AG04450 (cell line): ENCODE results near the gene ARMC8. TPM values are rescaled to one million over a fixed set of nuclear protein-coding genes. Genes with fewer than 3 reads are reported as not detected.

Experiments used
- CTCF ChIA-PET: fragments of 300-600, 350-600 bp; formaldehyde crosslinking; extraction: SDS; loops from one replicate; lab custom pipeline; 2022; ENCODE audit warnings: antibody characterized with exemption, inconsistent platforms; lab: Charles Lee
- POLR2A ChIA-PET: fragments of 350-600 bp; formaldehyde crosslinking; extraction: SDS; loops from one replicate; lab custom pipeline; 2021; ENCODE audit warnings: antibody characterized with exemption, inconsistent platforms; lab: Yijun Ruan, JAX
- DNase-seq: peaks from one replicate; pipeline ENCODE4 v3.0.0-alpha.2; 2011; ENCODE audit warnings: low read depth, low spot score
- H3K27ac ChIP-seq: one replicate; pipeline ENCODE4 v1.5.1; 2012; ENCODE audit warnings: low read depth, low read length, control low read depth
- H3K27me3 ChIP-seq: one replicate; pipeline ENCODE4 v1.6.0; 2012; ENCODE audit warnings: low read length; ENCODE audit not compliant: control insufficient read depth, insufficient read depth
- H3K4me3 ChIP-seq: 2 replicates; pipeline ENCODE4 v1.5.1; 2011; ENCODE audit warnings: mild to moderate bottlenecking, low read depth, low read length, control low read depth
- H3K9me3 ChIP-seq: 2 replicates; pipeline ENCODE4 v1.5.1; 2012; ENCODE audit warnings: low read length; ENCODE audit not compliant: control insufficient read depth, insufficient read depth
- polyA plus RNA-seq: library from polyadenylated mRNA; depleted of rRNA; stranded (reverse); fragments of >200 nt; gene quantifications from 2 replicates; pipeline ENCODE4 v1.2.3, GENCODE V29; 2011
- TF ChIP-seq, protein P1 (sequence below): IDR thresholded peaks from 2 replicates; pipeline ENCODE4 v1.5.1; 2011; ENCODE audit warnings: low read depth, low read length, control low read depth, inconsistent platforms

Gene ARMC8
- polyA plus RNA-seq, 1 experiment = 61.2 TPM

DNA sequence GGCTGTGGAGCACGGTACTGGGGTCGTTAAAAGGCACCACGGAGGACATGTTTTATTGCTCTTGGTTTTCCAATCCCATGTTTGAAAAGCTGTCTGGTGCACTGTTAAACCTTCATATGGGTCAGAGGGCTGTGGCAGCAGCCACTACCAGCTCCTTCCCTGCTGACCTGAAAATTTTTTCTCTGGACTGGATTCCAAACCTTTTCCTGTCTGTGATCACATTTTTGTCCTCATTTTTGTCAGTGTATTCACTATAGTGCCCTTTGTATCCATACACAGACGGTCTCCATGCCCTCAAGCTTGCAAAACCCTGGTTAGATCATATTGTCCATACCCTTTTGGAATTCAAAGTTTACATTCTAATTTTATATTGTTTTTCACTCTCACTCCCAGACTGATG is 72.0 kb downstream of the ARMC8 start:
- no peak for DNase-seq
- ChIA-PET CTCF (interaction anchor here (1.0 to 2.0 kb wide), 2 partner anchors 158 to 664 kb away, joined by 3 to 4 read pairs; no protein-coding TSS in a partner anchor), POLR2A (interaction anchor here (0.9 kb wide), 1 partner anchor 72 kb away, joined by 3 read pairs; the partner anchor contains the start of gene ARMC8)
- Histone ChIP-seq H3K9me3 (no peaks in the 10 kb centered on the region; the same call in 1 of the 2 replicates), H3K27me3 (no peaks in the 10 kb centered on the region), H3K27ac (no peak overlapping the region), H3K4me3 (no peak overlapping the region)
- TF ChIP-seq, protein P1, sequence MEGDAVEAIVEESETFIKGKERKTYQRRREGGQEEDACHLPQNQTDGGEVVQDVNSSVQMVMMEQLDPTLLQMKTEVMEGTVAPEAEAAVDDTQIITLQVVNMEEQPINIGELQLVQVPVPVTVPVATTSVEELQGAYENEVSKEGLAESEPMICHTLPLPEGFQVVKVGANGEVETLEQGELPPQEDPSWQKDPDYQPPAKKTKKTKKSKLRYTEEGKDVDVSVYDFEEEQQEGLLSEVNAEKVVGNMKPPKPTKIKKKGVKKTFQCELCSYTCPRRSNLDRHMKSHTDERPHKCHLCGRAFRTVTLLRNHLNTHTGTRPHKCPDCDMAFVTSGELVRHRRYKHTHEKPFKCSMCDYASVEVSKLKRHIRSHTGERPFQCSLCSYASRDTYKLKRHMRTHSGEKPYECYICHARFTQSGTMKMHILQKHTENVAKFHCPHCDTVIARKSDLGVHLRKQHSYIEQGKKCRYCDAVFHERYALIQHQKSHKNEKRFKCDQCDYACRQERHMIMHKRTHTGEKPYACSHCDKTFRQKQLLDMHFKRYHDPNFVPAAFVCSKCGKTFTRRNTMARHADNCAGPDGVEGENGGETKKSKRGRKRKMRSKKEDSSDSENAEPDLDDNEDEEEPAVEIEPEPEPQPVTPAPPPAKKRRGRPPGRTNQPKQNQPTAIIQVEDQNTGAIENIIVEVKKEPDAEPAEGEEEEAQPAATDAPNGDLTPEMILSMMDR = no peak

DNA sequence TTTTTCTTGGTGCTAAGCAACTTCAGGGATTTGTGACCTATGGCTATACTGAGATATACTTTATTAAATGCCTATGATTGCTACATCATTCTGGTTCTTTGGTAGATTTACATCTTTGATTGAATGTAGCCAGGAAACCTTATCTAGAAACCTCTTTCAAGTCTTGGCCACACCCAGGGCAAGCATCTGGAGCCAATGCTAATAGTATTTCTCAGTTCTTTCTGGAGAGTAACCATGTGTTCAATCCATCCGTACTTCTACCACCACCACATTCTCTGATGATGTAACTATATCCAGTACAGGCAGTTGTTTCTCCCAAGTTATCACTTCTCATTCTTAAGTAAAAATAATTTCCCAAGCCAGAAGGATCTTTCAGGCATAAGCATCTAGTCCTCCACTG is 73.5 kb downstream of the ARMC8 start:
- DNase-seq = no peak

DNA sequence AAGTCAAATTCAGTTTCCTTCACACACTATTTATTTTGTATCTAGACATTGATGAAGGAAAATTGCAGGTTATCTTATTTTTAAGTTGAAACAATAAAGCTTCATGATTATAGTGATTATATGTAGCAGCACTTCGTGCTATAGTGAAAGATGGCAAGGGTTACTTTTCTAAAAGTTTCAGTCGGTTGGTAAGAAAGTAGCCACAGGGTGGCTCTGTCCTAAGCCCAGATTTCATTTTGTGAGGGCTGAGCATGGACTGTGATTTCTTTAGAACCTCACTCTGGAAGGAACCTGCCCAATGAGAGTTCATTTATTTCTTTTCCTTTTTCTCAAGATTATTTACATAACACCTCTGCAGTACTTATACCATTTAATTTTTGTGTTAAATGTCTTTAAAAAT is 76.0 kb downstream of the ARMC8 start:
- no peak overlapping the region for H3K27ac ChIP-seq
- no peaks in the 10 kb centered on the region for H3K27me3 ChIP-seq
- DNase-seq = no peak
- CTCF ChIA-PET = interaction anchor here (0.6 kb wide), 1 partner anchor 31 kb away, joined by 4 read pairs; no protein-coding TSS in a partner anchor
- H3K4me3 ChIP-seq = no peak overlapping the region
- POLR2A ChIA-PET = no interaction called here
- TF ChIP-seq, protein P1 = no peak
- H3K9me3 ChIP-seq = no peaks in the 10 kb centered on the region

More for the DNA sequence above, 73.5 kb downstream of the ARMC8 start:
- no peaks in the 10 kb centered on the region for H3K27me3 ChIP-seq
- ChIA-PET POLR2A (no interaction called here), CTCF (no interaction called here)
- no peaks in the 10 kb centered on the region; the same call in 1 of the 2 replicates for H3K9me3 ChIP-seq
- H3K4me3 ChIP-seq = no peak overlapping the region
- TF ChIP-seq, protein P1 = no peak
- no peak overlapping the region for H3K27ac ChIP-seq

DNA sequence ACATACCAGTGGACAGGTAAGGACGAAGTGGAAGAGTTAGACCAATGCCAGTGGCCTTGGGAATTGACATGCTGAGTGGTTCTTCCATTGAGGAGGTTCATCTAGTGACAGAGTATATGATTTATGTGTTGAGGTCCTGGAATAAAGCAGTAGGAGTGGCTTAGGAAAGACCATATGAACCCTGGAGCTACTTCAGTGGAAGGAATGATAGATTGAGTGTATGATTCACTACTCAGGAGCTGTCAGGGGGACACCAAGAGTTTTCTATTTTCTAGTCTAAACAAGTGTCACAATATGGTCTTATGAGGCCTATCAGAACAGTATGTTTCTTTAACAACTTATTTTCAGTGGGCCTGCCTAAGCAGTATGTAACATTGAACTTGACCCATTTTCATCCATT is 78.6 kb downstream of the ARMC8 start:
- Histone ChIP-seq H3K4me3 (no peak overlapping the region), H3K27ac (no peak overlapping the region), H3K27me3 (no peaks in the 10 kb centered on the region), H3K9me3 (no peaks in the 10 kb centered on the region)
- POLR2A ChIA-PET = no interaction called here
- CTCF ChIA-PET = interaction anchor here (1.5 kb wide), 1 partner anchor 147 kb away, joined by 3 read pairs; no protein-coding TSS in a partner anchor
- no peak for DNase-seq
- TF ChIP-seq, protein P1 = no peak

DNA sequence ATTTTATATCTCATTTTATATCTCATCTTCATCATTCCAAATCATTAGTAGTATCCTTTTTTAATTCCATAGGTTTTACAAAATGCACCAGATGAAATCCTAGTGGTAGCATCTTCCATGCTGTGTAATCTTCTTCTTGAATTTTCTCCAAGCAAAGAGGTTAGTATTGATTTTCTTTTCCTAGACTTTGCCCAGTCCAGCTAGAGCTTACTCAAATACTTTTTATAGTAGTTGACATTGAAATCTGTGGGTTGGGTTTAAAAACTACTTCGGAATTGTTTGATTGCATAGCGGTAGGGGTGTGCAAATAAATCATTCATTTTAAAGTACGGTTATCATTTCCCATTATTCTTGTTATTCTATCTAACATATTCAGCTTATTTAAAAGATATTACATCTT is 80.0 kb downstream of the ARMC8 start:
- Histone ChIP-seq H3K27me3 (no peaks in the 10 kb centered on the region), H3K27ac (no peak overlapping the region), H3K9me3 (no peaks in the 10 kb centered on the region), H3K4me3 (no peak overlapping the region)
- TF ChIP-seq, protein P1 = no peak
- ChIA-PET CTCF (no interaction called here), POLR2A (no interaction called here)
- no peak for DNase-seq
